NCI-H460 (cell line): ENCODE results near the gene ANO3. TPM values are rescaled to one million over a fixed set of nuclear protein-coding genes. Genes with fewer than 3 reads are reported as not detected.

Experiments
- DNase-seq: peaks from one replicate; pipeline ENCODE4 v3.0.0-alpha.2; 2016; ENCODE audit warnings: low read depth; ENCODE audit errors: extremely low read depth
- total RNA-seq: library from RNA; depleted of rRNA; stranded (reverse); fragments of >200 nt; shearing (Covaris generic); gene quantifications from 2 replicates; pipeline ENCODE4 v1.2.3, GENCODE V29; 2014; rRNA removed

Gene ANO3
- total RNA-seq, 1 experiment from 2014 or later, result 0.47 TPM

DNA sequence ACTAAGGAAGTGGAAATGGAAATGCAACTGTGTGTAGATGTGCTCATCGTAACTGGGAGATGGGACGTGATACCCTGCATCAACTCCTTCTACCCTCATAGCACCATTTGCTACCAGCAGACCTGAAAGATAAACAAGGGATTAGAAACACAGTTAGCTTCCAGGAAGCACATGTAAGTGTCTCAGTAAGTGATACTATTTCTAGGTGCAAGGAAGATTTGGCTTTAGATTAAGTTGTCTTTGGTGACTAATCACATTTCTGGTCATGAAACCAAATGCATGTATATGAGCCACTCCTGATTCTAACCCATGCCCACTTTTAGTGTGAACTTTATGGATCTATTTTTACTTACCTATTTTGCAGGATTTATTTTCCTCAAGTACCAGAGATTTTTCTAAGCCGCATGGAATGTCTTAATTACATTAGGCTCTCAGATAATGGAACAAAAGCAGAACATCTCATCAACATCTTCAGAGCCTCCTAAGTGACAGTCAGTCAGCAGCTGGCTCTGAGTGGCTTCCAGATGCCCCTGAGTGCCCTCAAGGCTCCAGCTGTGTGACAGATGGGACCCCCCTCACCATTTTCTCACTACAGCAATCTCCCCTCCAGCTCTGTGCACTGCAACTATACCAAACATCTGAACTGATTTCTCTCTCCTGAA is 368.8 kb downstream of the ANO3 start:
- no peak for DNase-seq

DNA sequence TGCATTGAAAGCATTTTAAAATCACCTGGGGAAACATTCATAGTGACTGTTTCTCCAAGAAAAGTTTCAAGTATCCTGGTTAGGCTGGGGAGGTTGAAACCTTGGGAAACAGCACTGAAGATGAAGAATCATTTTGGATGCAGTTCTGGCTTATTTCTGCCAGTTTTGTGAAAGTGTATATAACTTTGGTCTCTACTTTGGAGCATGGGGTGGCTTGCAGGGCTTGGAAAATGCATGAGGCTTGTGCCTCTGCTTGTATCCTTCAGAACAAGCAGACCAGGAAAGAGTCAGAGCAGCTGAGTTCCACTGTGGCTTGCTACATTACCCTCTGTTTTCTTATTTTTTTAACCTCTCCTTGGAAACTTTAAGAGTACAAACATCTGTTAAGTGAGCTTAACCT is 370.5 kb downstream of the ANO3 start:
- DNase-seq, result no peak

DNA sequence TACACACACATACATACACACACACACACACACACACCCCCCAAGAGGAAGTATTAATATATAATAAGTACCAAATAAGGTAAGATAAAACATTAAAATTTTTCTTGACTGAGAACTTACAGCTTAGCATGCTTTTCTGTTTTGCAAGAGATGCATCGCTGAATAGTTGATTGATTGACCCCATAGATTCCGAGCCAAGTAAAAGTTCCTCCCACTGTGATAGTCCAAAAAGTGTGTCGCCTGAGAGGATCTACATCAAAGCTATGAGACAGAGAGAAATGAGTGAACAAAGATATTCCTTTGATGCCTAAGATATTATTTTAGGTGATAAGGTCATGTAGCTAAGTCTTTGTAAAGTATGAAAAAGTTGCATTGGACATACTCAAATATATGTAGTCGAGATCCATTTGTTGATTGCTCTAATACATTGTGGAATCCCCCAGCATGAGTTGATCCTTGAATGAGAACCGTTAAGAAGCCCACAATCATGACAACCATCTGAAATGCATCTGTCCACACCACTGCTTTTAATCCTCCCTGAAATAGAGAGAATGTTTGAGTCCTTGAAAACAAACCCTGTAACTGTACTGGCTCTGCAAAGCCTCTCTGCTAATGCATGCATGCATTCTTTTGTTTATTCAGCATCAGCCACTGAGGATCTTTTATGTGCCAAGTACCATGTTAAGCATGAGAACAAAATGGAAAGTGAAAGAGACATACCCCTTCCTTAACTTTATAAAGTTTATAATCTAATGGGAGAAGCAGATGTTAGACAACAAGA is 371.7 kb downstream of the ANO3 start:
- no peak for DNase-seq

DNA sequence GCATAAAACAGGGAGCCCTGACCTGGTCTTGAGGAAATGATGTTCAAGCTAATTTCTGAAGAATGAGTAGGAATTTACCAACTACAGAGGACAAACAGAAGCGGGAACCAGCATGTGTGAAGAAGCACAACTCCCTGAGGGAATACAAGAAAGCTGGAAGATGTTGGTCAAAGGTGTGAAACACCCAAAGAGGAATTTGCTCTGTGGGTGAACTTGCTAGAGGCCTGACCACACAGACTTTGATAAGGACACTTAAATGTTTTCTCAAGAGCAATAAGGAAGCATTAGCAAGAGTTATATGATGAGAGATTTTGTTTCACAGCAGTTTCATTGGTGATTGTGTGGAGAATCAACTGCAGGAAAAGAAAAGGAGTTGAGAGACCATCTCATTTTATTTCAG is 372.3 kb downstream of the ANO3 start:
- DNase-seq, result no peak

DNA sequence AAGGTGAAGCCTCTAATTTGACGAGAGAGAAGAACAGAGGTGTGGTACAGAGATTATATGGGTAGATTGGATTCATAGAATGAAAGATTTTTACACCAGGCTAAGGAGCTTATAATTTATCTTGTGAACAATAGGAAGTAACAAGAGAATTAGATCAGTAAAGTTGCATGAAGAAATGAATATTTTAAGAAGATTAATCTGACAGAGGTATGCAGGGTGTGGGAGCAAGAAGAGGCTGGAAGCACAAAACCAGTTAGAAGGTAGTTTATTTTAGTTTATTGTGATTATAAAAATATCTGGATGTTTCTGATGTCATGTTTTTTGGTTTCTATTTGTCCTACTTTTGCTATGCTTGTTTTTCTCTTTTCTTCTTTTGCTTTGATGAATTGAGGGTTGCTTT is 374.3 kb downstream of the ANO3 start:
- no peak for DNase-seq

DNA sequence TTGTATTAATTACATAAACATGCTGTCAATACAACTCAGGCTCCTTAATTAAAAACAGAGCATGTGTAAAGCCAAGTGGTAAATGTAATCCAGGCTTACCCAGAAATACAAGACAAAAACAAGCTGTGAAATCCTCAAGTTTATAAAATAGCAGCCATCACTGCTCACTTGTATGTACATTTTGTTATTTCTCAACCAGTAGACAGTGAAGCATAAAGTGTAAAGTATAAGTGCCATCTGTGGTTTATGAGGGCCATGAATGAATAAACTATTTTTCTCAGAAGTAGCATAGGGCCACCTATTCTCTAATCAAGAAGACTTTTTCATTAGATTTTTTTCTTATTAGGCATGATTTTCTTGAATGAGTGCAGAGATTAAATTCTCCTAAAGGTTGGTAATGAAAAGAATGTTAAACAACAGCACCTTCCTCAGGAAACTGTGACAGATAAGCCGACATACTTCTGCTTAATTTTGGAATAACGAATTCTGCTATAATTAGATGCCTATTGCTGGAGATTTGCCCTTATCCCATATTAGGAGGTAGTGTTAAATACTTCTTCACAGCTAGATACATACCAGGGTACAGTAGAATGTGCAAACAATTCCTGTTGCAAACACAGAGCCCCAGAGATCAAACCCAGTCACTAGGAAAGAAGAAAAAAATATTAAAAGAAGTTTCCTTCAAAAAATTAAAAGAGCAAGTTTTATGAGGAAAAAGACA is 377.0 kb downstream of the ANO3 start:
- DNase-seq, result no peak

DNA sequence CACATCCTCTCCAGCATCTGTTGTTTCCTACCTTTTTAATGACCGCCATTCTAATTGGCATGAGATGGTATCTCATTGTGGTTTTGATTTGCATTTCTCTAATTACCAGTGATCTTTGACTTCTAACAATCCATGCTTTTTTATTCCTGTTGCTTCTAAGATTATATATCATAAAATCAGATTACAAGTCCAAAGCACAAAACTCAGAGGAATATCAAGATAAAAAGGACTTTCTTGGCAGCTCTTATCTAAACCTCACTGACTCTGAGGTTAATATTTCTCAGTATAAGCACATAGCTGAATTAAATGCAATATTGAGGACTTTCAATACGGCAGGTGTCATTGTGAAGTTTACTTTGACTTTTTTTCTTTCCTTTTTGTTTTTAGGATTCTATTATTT is 378.6 kb downstream of the ANO3 start:
- DNase-seq, result no peak

DNA sequence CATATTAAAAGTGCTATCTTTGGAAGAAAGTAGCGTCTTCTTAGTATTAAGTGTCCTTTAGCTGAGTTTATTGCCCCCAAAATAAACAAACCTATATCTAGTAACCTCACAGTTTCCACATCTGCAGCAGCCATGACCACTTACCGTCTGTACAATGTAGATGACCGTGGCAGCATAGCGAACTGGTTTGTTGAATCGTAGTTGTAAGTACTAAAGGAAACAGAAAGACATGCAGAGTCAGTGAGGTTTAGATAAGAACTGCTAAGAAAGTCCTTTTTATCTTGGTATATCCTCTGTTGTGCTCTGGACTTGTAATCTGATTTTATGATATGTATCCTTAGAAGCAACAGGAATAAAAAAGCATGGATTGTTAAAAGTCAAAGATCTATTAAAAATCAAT is 380.6 kb downstream of the ANO3 start:
- DNase-seq, result no peak

Other genes starting within 250 kb of the ANO3 start
- not detected in 2 replicates for gene MUC15, start 240.1 kb downstream of the ANO3 start, total RNA-seq